NCI-H2107 treated with DMSO at 0.1 percent for 48 hours (cell line): ENCODE results near the gene GFER.
"Not testable (repeated sequence)": the region's sequence is repeated elsewhere in the genome, so short reads cannot be mapped to it uniquely, and the experiment has no call there.

Experiments used
- DNase-seq: peaks from one replicate; lab custom pipeline; 2025; ENCODE audit not compliant: unreplicated experiment; lab: John Stamatoyannopoulos, UW

The GFER gene

DNA sequence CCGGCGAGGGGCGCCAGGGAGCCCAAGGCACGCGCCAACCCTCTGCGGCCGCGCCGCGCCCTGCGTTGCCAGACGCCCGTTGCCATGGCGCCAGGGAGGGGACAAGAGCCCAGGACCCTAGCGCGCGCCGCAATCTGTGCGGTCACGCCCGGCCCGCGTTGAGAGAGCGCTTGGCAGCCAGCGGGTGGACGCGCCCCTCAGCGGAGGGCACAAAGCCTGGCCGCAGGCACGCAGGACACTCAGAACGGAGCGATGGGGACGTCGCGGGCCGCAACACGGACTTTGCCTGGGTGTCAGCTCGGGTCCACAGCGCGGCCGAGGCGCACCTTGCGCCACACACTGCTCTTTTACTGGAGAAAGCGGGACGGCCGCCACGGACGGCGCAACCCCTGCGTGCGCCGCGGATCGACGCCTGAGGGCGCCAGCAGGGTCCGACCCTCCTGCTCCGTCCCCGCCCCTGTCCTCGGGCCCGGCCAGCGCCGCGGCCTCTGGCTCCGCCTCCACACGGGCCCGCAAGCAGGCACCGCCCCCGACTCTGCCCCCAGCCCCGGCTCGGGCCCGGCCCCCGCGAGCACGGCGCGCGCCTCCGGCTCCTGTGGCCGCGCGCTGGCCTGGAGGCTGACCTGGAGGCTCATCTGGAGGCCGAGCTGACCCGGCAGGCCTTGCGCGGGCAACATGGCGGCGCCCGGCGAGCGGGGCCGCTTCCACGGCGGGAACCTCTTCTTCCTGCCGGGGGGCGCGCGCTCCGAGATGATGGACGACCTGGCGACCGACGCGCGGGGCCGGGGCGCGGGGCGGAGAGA is at the start of gene GFER:
TSS of gene GFER (plus strand) at position 650 of the 803 bp plus-strand sequence. CDS start at position 676, 26 bp downstream.
- peak; percentile 51 for DNase-seq

GRCh38 chr16:1936945-1937479 is 47.0 kb upstream of the GFER start:
- no peak for DNase-seq

- no peak for DNase-seq
Measured at GRCh38 chr16:1938316-1938715, 45.7 kb upstream of the GFER start.

DNA sequence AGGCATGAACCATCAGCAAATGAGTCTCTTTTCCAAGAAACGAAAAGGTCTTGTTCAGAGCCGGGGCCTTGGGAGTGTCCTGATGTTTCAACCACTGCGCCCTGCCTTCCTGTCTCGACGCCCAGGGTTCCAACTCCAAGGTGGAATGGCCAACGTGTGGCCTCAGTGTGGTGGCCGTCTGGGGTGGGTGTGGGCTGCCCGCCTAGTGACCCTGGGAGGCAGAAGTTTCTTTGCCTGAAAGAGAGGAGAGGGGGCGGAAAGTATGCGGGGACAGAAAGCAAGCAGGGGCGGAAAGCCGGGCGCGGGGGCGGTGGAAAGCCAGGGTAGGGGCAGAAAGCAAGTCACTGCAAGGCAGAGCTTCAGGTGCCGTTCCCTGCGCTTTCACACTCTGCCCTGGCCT is 45.1 kb upstream of the GFER start:
- no peak for DNase-seq

DNA sequence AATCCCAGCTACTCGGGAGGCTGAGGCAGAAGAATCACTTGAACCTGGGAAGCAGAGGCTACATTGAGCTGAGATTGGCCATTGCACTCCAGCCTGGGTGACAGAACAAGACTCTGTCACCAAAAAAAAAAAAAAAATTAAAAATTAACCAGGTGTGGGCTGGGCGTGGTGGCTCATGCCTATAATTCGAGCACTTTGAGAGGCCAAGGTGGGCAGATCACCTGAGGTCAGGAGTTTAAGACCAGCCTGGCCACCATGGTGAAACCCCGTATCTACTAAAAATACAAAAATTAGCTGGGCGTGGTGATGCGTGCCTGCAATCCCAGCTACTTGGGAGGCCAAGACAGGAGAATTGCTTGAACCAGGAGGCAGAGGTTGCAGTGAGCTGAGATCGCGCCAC is 44.2 kb upstream of the GFER start:
- DNase-seq = not testable (repeated sequence)

DNA sequence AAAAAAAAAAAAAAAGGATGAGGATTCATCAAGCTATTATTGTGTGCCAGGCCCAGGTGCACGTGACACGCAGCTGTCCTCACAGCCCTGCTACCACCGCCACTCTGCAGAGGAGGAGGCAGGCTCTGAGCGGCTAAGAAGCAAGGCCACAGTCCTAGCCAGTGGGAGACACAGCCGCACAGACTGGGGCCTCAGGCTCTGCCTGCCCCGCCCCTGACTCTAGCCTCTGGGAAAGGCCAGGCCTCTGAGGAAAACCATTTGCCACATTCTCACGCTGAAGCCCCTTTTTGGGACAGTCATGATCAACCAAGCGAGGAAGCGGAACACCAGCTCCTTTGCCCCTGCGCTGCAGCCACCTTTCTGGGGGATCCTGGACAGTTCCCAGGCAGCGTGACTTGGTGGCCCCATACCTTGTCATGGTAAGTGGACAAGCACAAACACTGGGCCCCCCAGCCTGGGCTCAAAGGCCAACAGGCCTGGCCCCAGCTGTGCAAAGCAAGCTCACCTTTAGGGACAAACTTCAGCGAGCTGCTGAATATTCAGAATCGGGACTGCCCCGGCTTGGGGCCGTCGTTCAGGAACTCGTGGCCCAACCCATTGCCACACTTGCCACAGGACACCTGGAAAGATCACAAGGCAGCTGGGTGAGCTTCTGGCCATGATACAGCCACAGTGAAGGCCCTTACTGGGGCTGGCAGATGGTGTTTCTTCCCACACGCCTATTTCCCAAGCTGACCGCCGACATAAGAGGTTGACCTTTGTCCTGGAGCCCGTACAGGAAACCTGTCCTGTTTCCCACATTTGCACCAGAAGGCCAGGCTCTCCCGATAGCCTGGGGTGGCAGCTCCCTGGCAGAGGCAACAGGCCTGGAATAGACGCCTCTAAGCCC is 43.5 kb upstream of the GFER start:
- no peak for DNase-seq

- no peak for DNase-seq
Measured at GRCh38 chr16:1941162-1942046, 42.6 kb upstream of the GFER start.

- DNase-seq = no peak
Measured at GRCh38 chr16:1942047-1942809, 41.8 kb upstream of the GFER start.

DNA sequence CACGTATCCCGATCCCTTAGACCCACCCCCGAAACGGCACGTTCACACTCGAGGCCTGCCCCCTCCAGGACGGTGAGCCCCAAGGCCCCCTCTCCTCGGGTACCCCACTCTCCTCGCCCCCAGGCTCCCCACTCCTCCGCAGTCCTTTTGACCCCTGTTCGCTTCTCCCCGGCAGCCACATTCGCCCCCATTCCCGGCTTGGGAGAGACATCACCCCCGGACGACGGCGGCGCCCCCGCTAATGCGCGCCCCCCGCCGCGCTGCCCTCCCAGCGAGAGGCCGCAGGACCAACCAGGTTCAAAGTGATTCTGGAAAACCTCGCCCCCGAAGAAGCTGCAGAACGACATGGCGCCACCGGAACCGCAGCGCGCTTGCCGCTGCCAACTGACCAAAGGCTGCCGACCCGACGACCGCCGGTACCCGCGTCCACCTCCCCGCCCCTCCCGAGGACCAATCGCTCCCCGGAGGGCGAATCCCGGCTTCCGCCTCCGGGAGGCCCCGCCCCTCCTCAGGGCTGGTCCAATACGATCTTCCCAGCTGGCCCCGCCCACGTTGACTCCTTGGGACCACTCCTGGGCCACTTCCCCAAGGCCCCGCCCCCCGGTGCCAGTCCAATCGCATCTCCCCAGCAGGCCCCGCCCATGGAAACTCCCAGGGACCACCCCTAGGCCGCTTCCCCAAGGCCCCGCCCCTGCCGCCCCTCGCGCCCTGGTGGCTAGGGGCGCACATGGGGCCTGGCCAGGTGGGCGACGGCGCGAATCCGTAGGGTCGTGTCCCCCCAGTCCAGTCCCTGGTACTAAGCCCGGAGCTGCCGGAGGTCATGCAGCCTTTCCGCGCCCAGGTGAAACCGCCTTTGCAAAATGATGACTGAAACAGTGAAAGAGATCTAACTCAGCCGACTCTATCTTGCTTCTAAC is 40.9 kb upstream of the GFER start, which contains the start of gene MSRB1:
TSS of gene MSRB1 (minus strand) at position 390 of the 917 bp plus-strand sequence. CDS start at position 347, 43 bp downstream.
- peak; percentile 96 for DNase-seq

- DNase-seq = no peak
Measured at GRCh38 chr16:1944612-1945199, 39.3 kb upstream of the GFER start.

DNA sequence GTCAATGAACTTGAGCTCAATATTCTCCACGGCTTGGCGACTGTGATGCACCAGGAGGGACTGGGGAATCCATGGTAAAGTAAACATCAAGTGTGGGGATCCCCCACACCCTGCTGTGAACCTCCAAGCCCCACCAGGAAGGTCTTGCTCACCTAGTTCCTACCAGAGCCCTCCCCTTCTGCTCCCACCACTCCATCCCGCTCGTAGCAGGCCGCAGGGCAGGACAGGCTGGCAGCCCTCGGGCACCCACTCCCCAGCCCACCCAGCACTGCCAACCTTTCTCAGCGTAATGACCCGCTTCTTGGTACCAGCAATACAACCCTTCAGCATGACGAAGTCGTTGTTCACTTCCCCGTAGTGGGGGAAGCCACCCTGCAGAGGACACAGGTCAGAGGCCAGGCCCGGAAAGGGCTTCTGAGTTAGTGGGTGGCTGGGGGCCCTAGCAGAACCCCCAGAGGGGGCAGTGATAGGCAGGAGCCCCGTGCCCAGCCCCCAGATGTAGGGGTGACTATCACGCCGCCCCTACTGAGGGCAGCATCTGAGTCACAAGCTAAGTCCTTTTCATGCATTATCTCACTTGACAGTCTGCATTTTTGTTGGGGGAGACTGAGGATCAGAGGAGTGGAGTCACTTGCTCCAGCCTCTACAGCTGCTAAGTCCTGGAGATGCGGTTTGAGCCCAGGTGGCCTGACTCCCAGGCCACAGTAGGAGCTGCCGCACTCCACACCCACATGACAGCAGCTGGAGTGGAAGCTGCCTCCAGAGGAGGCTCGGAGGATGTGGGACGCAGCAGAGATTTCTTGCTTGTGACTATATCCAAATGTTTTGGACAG is 38.2 kb upstream of the GFER start:
- no peak for DNase-seq

GRCh38 chr16:1946495-1947368 is 37.3 kb upstream of the GFER start:
- DNase-seq = no peak

GRCh38 chr16:1947369-1947670 is 36.7 kb upstream of the GFER start:
- no peak for DNase-seq

- no peak for DNase-seq
Measured at GRCh38 chr16:1949507-1949906, 34.5 kb upstream of the GFER start.

DNA sequence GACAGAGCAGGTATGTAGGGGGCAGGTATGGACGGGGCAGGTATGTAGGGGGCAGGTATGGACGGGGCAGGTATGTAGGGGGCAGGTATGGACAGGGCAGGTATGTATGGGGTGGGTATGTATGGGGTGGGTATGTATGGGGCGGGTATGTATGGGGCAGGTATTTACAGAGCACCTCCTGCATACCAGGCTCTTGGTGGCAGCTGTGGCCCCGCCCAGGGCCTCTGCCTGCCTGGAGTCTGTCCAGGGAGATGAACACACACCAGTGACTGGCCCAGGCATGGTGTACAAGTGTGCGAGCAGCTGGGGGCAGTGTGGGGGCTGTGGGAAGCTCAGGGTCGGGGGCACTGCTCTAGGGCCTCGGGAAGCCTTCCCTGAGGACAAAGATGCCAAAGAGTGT is 33.9 kb upstream of the GFER start:
- no peak for DNase-seq

DNA sequence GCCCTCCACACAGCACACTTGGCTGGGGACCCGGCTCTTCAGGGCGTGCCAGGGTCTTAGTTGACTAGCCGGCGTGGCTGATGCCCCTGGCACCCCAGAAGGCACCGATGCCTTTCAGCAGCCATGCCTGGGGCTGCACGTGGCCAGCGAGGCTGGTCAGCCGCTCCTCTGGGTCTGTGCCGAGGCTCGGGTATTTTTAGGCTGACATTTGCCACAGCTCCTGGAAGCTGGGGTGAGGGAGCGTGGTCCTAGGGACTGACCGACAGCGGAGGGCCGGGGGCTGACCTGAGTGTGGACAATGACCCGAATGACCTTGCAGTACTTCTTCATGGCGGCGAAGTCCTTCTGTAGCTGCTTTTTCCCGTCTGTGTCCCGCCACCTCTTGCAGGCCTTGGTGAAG is 33.4 kb upstream of the GFER start:
- DNase-seq = no peak

DNA sequence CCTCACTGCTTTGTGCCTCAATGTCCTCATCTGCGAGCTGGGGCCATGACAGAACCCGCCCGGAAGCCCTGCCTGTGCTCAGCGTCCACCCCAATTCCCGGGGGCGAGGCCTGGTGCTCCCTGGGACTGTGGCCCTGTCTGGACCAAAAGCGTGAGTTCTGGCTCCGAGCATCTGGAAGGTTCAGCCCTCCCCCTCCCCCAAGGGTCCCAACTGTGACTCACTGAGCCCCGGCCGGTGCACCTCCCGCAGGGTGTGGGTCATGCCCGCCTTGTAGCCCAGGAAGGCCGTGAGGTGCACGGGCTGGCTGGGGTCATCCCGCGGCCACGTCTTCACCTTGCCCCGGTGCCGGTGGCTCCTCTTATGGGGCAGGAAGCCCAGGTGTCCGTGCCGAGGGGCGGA is 30.3 kb upstream of the GFER start:
- DNase-seq = no peak
